ENCODE measurements around the gene MAPK11.

MAPK11 gene

GRCh38 chr22:50293441-50294318, 23.5 kb upstream of the MAPK11 start:
- DNase-seq: peak; percentile 85

- no peak for DNase-seq
Measured at GRCh38 chr22:50292643-50293440, 22.7 kb upstream of the MAPK11 start.

GRCh38 chr22:50289942-50290630, 19.9 kb upstream of the MAPK11 start:
- no peak for DNase-seq

- DNase-seq: no peak
Measured at GRCh38 chr22:50289151-50289941, 19.2 kb upstream of the MAPK11 start.

GRCh38 chr22:50287731-50288130, 17.6 kb upstream of the MAPK11 start:
- no peak for DNase-seq

GRCh38 chr22:50286701-50287318, 16.6 kb upstream of the MAPK11 start:
- DNase-seq: no peak

- DNase-seq: no peak
Measured at GRCh38 chr22:50286275-50286674, 16.1 kb upstream of the MAPK11 start.

GRCh38 chr22:50285568-50286229, 15.5 kb upstream of the MAPK11 start:
- no peak for DNase-seq

- DNase-seq: no peak
Measured at GRCh38 chr22:50284479-50284878, 14.3 kb upstream of the MAPK11 start.

GRCh38 chr22:50283821-50284220, 13.6 kb upstream of the MAPK11 start:
- no peak for DNase-seq

- no peak for DNase-seq
Measured at GRCh38 chr22:50282361-50283155, 12.4 kb upstream of the MAPK11 start.

GRCh38 chr22:50281957-50282356, 11.8 kb upstream of the MAPK11 start:
- DNase-seq: no peak

GRCh38 chr22:50281384-50281760, 11.2 kb upstream of the MAPK11 start:
- no peak for DNase-seq

GRCh38 chr22:50280708-50281383, 10.7 kb upstream of the MAPK11 start:
- DNase-seq: no peak

GRCh38 chr22:50280022-50280707, 10.0 kb upstream of the MAPK11 start:
- no peak for DNase-seq

GRCh38 chr22:50278956-50279619, 8.9 kb upstream of the MAPK11 start:
- DNase-seq: no peak

- DNase-seq: no peak
Measured at GRCh38 chr22:50278461-50278860, 8.3 kb upstream of the MAPK11 start.

GRCh38 chr22:50277761-50278160, 7.6 kb upstream of the MAPK11 start:
- DNase-seq: no peak

GRCh38 chr22:50276143-50276542, 6.0 kb upstream of the MAPK11 start:
- DNase-seq: peak; percentile 22

Measured in eye (tissue), 1 donor.